Spinal cord (tissue), 10 donors: Measurements from ENCODE around the gene FBXO36. TPM values are rescaled to one million over a fixed set of nuclear protein-coding genes. Genes with fewer than 3 reads are reported as not detected.

Experiments
- DNase-seq, 6 donors: peaks; one replicate each; pipeline versions ENCODE4 v3.0.0 to v3.0.0-alpha.2; 2013 to 2015; ENCODE audit warnings: low spot score in 6 of 6, low read depth in 4 of 6
- H3K27ac ChIP-seq: one replicate; pipeline ENCODE4 v1.5.1; 2013; ENCODE audit warnings: low read depth, low read length, control low read depth
- H3K27me3 ChIP-seq: one replicate; pipeline ENCODE4 v1.6.1; 2013; ENCODE audit warnings: low read length; ENCODE audit not compliant: control insufficient read depth, insufficient read depth
- H3K36me3 ChIP-seq: one replicate; pipeline ENCODE4 v1.6.1; 2013; ENCODE audit warnings: low read length; ENCODE audit not compliant: control insufficient read depth, insufficient read depth
- H3K4me1 ChIP-seq: one replicate; pipeline ENCODE4 v1.6.1; 2013; ENCODE audit warnings: low read length; ENCODE audit not compliant: control insufficient read depth, insufficient read depth
- H3K4me3 ChIP-seq: one replicate; pipeline ENCODE4 v1.5.1; 2013; ENCODE audit warnings: low read depth, low read length, control low read depth
- H3K9me3 ChIP-seq: one replicate; pipeline ENCODE4 v1.6.1; 2013; ENCODE audit warnings: low read length; ENCODE audit not compliant: control insufficient read depth, insufficient read depth
- WGBS: methylation state at CpG from one replicate; pipeline ENCODE4 v1.1.5; 2013; ENCODE audit warnings: missing lambda C conversion rate; ENCODE audit not compliant: insufficient coverage; 5-methylcytosine and 5-hydroxymethylcytosine counted together
- long read RNA-seq, 4 donors: transcript quantifications; one replicate each; lab custom pipeline, GENCODE V29; 2026
- polyA plus RNA-seq, 2 donors: library from polyadenylated mRNA; unstranded; fragments of 120-200 nt; gene quantifications; one replicate each; pipeline ENCODE4 v1.2.1, GENCODE V29; 2013; ENCODE audit not compliant: insufficient read length in 2 of 2
- total RNA-seq, 2 donors: library from RNA; depleted of rRNA in 1 of 2; stranded (reverse); fragments of 120-200 nt in 1 of 2; fragments of >200 nt in 1 of 2; gene quantifications; one replicate each; pipeline versions ENCODE4 v1.2.3 to v1.2.4, GENCODE V29; 2013 to 2014
- donor health status: healthy.

Gene FBXO36
- 10 to 100 TPM in 1 of 2 donors, 1 to 10 TPM in 1; 9.3 to 10.6 TPM for total RNA-seq
- polyA plus RNA-seq = 1 to 10 TPM; 6.8 to 9.3 TPM
- long read RNA-seq, donor 1, transcript FBXO36-201 (4 exons, 2,810 nt) = major isoform, 5 of 6 reads
- long read RNA-seq, donor 1, partial matches to known transcripts = 0 of 6 reads
- long read RNA-seq, donor 1, other reads (novel, unspliced or antisense) = 0 of 6 reads
- long read RNA-seq, donor 2, transcript FBXO36-201 (4 exons, 2,810 nt) = major isoform, 8 of 13 reads
- long read RNA-seq, donor 2, partial matches to known transcripts = 5 of 13 reads
- long read RNA-seq, donor 2, other reads (novel, unspliced or antisense) = 0 of 13 reads
- long read RNA-seq, donor 3, partial matches to known transcripts = 6 of 11 reads
- long read RNA-seq, donor 3, other reads (novel, unspliced or antisense) = 0 of 11 reads
- long read RNA-seq, donor 4, partial matches to known transcripts = 0 of 1 reads
- long read RNA-seq, donor 4, other reads (novel, unspliced or antisense) = 0 of 1 reads

- peak in 1 of 6 donors; percentile 89 for DNase-seq
- Histone ChIP-seq H3K4me3 (peak within 1 kb of the TSS; percentile 93), H3K27ac (peak within 1 kb of the TSS; percentile 99), H3K9me3 (no peaks in the 10 kb centered on the region), H3K27me3 (no peaks in the 10 kb centered on the region), H3K36me3 (peaks cover 2% of the 10 kb centered on the region), H3K4me1 (peaks cover 13% of the 10 kb centered on the region)
- WGBS = 0% methylated on average over 54 of the region's 61 CpGs
Observed at GRCh38 chr2:229922449-229923386, at the start of gene FBXO36. Gene FBXO36, plus strand, starts transcription at chr2:229922503. Its CDS starts 11 bp downstream, at chr2:229922514.

DNA sequence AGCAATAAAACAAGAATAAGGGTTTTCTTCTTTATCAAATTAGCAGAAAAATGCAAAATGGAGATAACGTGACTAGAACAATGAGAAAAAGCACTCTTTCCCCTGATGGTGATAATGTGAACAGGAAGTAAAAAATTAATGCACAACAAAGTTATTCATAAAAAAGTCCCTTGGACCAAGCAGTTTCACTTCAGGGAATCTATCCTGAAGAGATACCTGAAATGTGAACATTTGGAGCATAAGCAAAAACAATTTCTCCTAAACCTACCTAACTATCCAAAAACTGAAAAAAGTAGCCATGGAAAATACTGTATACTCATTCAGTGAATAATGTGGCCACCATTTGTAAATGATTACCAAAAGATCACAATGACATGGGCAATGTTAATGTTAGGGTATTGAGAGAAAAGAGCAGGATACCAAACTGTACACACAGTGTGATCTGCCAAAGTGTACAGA, 49.2 kb upstream of the FBXO36 start:
- no CpG with 5 or more reads among the region's 1 CpG for WGBS
- Histone ChIP-seq H3K4me1 (peaks cover 2% of the 10 kb centered on the region), H3K9me3 (no peaks in the 10 kb centered on the region), H3K4me3 (no peak overlapping the region), H3K27me3 (no peaks in the 10 kb centered on the region), H3K36me3 (peaks cover 11% of the 10 kb centered on the region), H3K27ac (no peak overlapping the region)
- no peak for DNase-seq

- Histone ChIP-seq H3K27ac (no peak overlapping the region), H3K36me3 (peaks cover 17% of the 10 kb centered on the region), H3K9me3 (no peaks in the 10 kb centered on the region), H3K4me1 (peaks cover 2% of the 10 kb centered on the region), H3K4me3 (no peak overlapping the region), H3K27me3 (no peaks in the 10 kb centered on the region)
- WGBS = 66% methylated on average over 2 of the region's 4 CpGs
- DNase-seq = no peak
Observed at GRCh38 chr2:229874647-229875046, 47.7 kb upstream of the FBXO36 start.

DNA sequence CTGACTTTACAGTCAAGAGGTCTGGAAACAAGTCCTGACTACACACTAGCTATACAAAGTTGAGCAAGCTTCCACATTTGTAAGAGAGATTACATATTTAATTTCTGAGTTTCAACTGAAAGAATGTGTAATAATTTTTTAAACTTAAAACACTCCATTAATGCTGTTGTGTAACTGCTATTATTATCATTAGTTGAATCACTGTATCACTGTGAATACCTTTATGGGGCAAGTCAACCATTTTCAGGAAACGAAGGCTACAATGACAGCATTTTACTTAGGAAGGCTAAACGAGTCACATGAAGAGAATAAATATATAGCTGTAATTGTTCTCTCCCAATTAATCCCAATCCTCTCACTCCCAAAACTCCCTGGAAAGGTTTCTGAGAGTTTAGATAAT, 46.8 kb upstream of the FBXO36 start:
- Histone ChIP-seq H3K36me3 (peaks cover 18% of the 10 kb centered on the region), H3K9me3 (no peaks in the 10 kb centered on the region), H3K27me3 (no peaks in the 10 kb centered on the region), H3K4me1 (peaks cover 2% of the 10 kb centered on the region), H3K27ac (no peak overlapping the region), H3K4me3 (no peak overlapping the region)
- no CpG with 5 or more reads among the region's 2 CpGs for WGBS
- no peak for DNase-seq

- no peaks in the 10 kb centered on the region for H3K9me3 ChIP-seq
- no peak overlapping the region for H3K4me3 ChIP-seq
- H3K4me1 ChIP-seq = no peaks in the 10 kb centered on the region
- no peak for DNase-seq
- peaks cover 13% of the 10 kb centered on the region for H3K36me3 ChIP-seq
- WGBS = 100% methylated on average over 1 of the region's 6 CpGs
- H3K27ac ChIP-seq = no peak overlapping the region
- no peaks in the 10 kb centered on the region for H3K27me3 ChIP-seq
Observed at GRCh38 chr2:229879191-229879950, 42.9 kb upstream of the FBXO36 start.

GRCh38 chr2:229880892-229881586, 41.3 kb upstream of the FBXO36 start:
- WGBS = 79% methylated on average over 2 of the region's 5 CpGs
- Histone ChIP-seq H3K36me3 (peaks cover 13% of the 10 kb centered on the region), H3K27me3 (no peaks in the 10 kb centered on the region), H3K4me1 (no peaks in the 10 kb centered on the region), H3K27ac (no peak overlapping the region), H3K4me3 (no peak overlapping the region), H3K9me3 (no peaks in the 10 kb centered on the region)
- DNase-seq = peak in 1 of 6 donors; percentile 24

DNA sequence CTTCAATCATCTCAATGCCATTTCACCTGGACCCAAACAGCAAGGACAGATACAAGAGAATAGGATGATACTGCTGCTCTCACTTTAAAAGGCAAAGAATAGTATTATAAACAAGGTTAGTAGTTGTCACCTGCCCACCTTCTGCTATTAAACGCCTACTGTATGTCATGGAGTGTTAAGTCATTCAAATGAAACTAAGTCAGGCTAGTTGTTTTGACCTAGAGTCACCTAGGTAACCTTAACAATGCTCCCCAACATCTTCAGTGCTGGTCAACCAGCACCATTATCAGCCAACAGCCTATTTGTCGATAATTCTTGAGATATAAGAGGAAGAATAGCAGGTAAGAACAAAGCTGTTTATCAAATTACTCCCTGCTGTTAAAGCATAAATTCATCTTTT, 39.7 kb upstream of the FBXO36 start:
- Histone ChIP-seq H3K27me3 (no peaks in the 10 kb centered on the region), H3K4me1 (no peaks in the 10 kb centered on the region), H3K9me3 (no peaks in the 10 kb centered on the region), H3K4me3 (no peak overlapping the region), H3K27ac (no peak overlapping the region), H3K36me3 (peaks cover 13% of the 10 kb centered on the region)
- no peak for DNase-seq
- no CpG with 5 or more reads among the region's 2 CpGs for WGBS

- H3K27me3 ChIP-seq = no peaks in the 10 kb centered on the region
- no peak for DNase-seq
- no peak overlapping the region for H3K4me3 ChIP-seq
- no peaks in the 10 kb centered on the region for H3K9me3 ChIP-seq
- peaks cover 3% of the 10 kb centered on the region for H3K36me3 ChIP-seq
- no peak overlapping the region for H3K27ac ChIP-seq
- 100% methylated on average over 4 of the region's 5 CpGs for WGBS
- no peaks in the 10 kb centered on the region for H3K4me1 ChIP-seq
Observed at GRCh38 chr2:229884775-229885699, 37.3 kb upstream of the FBXO36 start.
